ENCODE measurements around the gene ASL.

DNA sequence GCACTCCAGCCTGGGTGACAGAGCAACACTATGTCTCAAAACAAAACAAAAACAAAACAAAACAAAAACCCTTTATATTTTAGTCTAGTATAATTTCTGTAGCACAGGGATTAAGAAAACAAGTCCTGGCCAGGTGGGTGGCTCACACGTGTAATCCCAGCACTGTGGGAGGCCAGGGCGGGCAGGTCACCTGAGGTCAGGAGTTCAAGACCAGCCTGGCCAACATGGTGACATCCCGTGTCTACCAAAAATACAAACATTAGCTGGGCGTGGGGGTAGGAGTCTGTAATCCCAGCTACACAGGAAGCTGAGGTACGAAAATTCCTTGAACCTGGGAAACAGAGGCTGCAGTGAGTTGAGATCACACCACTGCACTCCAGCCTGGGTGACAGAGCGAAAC lies 23.2 kb upstream of the ASL start:
- no peak for TF ChIP-seq TAF1 (IDR thresholded peaks at IDR 0.05; ENCODE audit: borderline replicate concordance, low read depth, low read length)
- TF ChIP-seq, protein P1, sequence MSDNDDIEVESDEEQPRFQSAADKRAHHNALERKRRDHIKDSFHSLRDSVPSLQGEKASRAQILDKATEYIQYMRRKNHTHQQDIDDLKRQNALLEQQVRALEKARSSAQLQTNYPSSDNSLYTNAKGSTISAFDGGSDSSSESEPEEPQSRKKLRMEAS (IDR thresholded peaks at IDR 0.05; ENCODE audit: low read depth), result no peak
- TF ChIP-seq EZH2phosphoT487 (IDR thresholded peaks at IDR 0.05; ENCODE audit: borderline replicate concordance, low read depth), result no peak
- no peak for TF ChIP-seq FOXM1 (IDR thresholded peaks at IDR 0.05; ENCODE audit: low read depth)
- TF ChIP-seq, protein P2, sequence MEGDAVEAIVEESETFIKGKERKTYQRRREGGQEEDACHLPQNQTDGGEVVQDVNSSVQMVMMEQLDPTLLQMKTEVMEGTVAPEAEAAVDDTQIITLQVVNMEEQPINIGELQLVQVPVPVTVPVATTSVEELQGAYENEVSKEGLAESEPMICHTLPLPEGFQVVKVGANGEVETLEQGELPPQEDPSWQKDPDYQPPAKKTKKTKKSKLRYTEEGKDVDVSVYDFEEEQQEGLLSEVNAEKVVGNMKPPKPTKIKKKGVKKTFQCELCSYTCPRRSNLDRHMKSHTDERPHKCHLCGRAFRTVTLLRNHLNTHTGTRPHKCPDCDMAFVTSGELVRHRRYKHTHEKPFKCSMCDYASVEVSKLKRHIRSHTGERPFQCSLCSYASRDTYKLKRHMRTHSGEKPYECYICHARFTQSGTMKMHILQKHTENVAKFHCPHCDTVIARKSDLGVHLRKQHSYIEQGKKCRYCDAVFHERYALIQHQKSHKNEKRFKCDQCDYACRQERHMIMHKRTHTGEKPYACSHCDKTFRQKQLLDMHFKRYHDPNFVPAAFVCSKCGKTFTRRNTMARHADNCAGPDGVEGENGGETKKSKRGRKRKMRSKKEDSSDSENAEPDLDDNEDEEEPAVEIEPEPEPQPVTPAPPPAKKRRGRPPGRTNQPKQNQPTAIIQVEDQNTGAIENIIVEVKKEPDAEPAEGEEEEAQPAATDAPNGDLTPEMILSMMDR (IDR thresholded peaks at IDR 0.05), result no peak
- TF ChIP-seq, protein P3, sequence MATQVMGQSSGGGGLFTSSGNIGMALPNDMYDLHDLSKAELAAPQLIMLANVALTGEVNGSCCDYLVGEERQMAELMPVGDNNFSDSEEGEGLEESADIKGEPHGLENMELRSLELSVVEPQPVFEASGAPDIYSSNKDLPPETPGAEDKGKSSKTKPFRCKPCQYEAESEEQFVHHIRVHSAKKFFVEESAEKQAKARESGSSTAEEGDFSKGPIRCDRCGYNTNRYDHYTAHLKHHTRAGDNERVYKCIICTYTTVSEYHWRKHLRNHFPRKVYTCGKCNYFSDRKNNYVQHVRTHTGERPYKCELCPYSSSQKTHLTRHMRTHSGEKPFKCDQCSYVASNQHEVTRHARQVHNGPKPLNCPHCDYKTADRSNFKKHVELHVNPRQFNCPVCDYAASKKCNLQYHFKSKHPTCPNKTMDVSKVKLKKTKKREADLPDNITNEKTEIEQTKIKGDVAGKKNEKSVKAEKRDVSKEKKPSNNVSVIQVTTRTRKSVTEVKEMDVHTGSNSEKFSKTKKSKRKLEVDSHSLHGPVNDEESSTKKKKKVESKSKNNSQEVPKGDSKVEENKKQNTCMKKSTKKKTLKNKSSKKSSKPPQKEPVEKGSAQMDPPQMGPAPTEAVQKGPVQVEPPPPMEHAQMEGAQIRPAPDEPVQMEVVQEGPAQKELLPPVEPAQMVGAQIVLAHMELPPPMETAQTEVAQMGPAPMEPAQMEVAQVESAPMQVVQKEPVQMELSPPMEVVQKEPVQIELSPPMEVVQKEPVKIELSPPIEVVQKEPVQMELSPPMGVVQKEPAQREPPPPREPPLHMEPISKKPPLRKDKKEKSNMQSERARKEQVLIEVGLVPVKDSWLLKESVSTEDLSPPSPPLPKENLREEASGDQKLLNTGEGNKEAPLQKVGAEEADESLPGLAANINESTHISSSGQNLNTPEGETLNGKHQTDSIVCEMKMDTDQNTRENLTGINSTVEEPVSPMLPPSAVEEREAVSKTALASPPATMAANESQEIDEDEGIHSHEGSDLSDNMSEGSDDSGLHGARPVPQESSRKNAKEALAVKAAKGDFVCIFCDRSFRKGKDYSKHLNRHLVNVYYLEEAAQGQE (IDR thresholded peaks at IDR 0.05; ENCODE audit: low read depth, low read length), result no peak
- no peak for TF ChIP-seq CHD2 (IDR thresholded peaks at IDR 0.05; ENCODE audit: low read length, partially characterized antibody)
- TF ChIP-seq USF1 (IDR thresholded peaks at IDR 0.05; ENCODE audit: borderline replicate concordance, low read depth), result no peak
- TF ChIP-seq ZBTB33 (IDR thresholded peaks at IDR 0.05; ENCODE audit: borderline replicate concordance, low read depth), result no peak
- TF ChIP-seq USF2 (IDR thresholded peaks at IDR 0.05; ENCODE audit: borderline replicate concordance, low read depth, low read length), result no peak

Measured in SK-N-SH (cell line).